ENCODE results near the gene PCSK6.

- TF ChIP-seq POLR2A (IDR thresholded peaks at IDR 0.05), result no peak
- TF ChIP-seq CTCF (IDR thresholded peaks at IDR 0.05), result no peak
- TF ChIP-seq POLR2AphosphoS5 (IDR thresholded peaks at IDR 0.05), result no peak
- no peak for TF ChIP-seq EP300 (IDR thresholded peaks at IDR 0.05)
Observed at GRCh38 chr15:101531170-101531569, 41.7 kb upstream of the PCSK6 start.

Measured in stomach (tissue), 4 donors.